ENCODE measurements around the gene ATP6V0A4.

DNA sequence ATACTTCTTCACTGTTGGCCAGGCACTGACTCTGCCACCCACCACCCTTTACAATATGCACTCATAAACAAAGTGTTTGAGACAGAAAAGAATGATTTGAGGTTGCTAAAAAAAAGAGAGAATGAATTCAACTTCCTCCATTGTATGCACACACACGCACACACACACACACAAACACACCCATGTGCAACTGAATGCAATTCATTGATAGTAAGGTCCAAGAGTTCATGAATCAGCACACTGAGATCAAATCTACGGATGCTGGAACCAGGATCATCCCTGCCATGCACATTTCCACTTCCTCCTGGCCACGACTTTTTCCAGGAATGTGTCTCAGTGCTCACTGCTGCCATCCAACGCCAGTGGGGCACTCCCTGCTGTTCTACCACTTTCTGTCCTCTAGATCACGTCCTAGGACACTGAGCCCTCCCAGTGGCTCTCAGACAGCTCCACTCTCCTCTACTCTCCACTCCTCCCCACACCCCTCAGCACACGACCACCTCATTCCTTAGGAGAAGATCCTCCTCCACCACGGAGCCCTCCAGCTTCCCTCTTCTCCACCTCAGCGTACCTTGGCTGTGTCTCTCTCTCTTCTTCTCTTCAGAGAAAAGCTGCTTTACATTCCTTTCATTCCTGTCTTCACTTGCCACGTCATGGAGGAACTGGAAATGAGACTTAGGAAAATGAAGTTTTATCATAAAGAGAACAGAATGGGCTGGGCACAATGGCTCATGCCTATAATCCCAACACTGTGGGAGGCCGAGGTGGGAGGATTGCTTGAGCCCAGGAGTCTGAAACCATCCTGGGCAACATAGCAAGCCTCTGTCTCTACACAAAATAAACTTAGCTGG lies 12.2 kb downstream of the ATP6V0A4 start:
- TF ChIP-seq, protein P1, sequence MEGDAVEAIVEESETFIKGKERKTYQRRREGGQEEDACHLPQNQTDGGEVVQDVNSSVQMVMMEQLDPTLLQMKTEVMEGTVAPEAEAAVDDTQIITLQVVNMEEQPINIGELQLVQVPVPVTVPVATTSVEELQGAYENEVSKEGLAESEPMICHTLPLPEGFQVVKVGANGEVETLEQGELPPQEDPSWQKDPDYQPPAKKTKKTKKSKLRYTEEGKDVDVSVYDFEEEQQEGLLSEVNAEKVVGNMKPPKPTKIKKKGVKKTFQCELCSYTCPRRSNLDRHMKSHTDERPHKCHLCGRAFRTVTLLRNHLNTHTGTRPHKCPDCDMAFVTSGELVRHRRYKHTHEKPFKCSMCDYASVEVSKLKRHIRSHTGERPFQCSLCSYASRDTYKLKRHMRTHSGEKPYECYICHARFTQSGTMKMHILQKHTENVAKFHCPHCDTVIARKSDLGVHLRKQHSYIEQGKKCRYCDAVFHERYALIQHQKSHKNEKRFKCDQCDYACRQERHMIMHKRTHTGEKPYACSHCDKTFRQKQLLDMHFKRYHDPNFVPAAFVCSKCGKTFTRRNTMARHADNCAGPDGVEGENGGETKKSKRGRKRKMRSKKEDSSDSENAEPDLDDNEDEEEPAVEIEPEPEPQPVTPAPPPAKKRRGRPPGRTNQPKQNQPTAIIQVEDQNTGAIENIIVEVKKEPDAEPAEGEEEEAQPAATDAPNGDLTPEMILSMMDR (conservative IDR thresholded peaks at IDR 0.05; ENCODE audit: low read depth, low read length) = no peak
- no peak for TF ChIP-seq EZH2 (IDR thresholded peaks at IDR 0.05; ENCODE audit: low read length, unreplicated experiment)

All from PC-3 (cell line).